NOMO-1 (cell line): ENCODE data around the gene TMEM132A.

ENCODE experiments used
- DNase-seq, 2 experiments: peaks; one replicate each; lab custom pipeline; 2025; ENCODE audit not compliant: unreplicated experiment in 2 of 2; lab: John Stamatoyannopoulos, UW

Gene TMEM132A, protein sequence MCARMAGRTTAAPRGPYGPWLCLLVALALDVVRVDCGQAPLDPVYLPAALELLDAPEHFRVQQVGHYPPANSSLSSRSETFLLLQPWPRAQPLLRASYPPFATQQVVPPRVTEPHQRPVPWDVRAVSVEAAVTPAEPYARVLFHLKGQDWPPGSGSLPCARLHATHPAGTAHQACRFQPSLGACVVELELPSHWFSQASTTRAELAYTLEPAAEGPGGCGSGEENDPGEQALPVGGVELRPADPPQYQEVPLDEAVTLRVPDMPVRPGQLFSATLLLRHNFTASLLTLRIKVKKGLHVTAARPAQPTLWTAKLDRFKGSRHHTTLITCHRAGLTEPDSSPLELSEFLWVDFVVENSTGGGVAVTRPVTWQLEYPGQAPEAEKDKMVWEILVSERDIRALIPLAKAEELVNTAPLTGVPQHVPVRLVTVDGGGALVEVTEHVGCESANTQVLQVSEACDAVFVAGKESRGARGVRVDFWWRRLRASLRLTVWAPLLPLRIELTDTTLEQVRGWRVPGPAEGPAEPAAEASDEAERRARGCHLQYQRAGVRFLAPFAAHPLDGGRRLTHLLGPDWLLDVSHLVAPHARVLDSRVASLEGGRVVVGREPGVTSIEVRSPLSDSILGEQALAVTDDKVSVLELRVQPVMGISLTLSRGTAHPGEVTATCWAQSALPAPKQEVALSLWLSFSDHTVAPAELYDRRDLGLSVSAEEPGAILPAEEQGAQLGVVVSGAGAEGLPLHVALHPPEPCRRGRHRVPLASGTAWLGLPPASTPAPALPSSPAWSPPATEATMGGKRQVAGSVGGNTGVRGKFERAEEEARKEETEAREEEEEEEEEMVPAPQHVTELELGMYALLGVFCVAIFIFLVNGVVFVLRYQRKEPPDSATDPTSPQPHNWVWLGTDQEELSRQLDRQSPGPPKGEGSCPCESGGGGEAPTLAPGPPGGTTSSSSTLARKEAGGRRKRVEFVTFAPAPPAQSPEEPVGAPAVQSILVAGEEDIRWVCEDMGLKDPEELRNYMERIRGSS

DNA sequence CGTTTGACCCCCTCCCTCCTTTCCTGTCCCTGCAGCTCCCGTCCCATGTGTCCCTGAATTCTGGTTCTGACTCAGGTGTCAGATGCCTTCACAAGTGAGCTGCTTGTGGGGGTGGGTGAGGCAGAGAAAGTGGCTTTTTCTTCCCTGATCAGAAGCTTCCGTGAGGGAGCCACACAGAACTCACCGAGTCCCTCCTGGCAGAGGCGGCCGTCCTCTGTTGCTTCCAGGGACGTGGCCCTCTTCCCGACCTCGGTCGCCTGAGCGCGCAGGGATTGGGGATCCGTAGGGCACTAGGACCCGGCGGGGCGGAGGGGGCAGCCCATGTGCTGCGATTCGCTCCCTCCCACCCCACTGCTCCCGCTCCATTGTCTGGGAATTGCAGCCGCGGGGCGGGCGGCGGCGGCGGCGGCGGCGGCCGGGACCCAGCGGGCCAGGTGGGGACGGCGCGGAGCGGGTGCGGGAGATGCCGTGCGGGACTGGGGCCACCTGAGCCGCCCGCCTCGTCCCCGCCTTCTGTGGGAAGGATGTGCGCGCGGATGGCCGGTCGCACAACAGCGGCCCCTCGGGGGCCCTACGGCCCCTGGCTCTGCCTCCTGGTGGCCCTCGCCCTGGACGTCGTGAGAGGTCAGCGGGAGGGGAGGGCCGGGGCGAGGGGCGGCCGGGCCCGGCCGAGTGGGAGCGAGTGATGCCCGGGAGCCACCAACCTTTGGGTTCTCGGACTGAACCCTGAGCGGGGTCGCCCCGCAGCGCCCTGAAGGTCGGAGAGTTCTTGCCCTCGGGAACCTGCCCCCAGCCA lies at the start of gene TMEM132A:
Gene TMEM132A, plus strand, starts transcription at position 351 of the 796 bp plus-strand sequence. Its CDS starts 174 bp downstream, at position 525.
- DNase-seq: no peak

GRCh38 chr11:60875366-60876167 lies 48.7 kb upstream of the TMEM132A start:
- DNase-seq: no peak

DNA sequence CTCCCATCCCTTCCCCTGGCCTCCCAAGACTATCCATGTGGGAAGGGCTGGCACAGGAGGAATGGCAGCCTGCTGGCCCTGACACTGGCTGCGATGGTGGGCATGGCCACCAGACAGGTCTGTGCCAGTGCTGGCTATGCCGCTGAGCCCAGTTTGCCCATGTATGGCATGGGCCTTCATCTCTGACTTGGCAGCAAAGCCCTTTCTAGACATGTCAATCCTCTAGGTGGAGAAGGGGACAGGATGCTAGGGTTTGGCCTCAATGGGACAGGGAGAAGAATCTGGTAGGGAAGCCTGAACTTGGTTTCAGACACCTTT lies 48.1 kb upstream of the TMEM132A start:
- no peak for DNase-seq

- no peak for DNase-seq
Observed at GRCh38 chr11:60878245-60879101, 45.8 kb upstream of the TMEM132A start.

- DNase-seq: no peak
Observed at GRCh38 chr11:60879104-60879503, 45.2 kb upstream of the TMEM132A start.

- no peak for DNase-seq
Observed at GRCh38 chr11:60879971-60880588, 44.2 kb upstream of the TMEM132A start.

DNA sequence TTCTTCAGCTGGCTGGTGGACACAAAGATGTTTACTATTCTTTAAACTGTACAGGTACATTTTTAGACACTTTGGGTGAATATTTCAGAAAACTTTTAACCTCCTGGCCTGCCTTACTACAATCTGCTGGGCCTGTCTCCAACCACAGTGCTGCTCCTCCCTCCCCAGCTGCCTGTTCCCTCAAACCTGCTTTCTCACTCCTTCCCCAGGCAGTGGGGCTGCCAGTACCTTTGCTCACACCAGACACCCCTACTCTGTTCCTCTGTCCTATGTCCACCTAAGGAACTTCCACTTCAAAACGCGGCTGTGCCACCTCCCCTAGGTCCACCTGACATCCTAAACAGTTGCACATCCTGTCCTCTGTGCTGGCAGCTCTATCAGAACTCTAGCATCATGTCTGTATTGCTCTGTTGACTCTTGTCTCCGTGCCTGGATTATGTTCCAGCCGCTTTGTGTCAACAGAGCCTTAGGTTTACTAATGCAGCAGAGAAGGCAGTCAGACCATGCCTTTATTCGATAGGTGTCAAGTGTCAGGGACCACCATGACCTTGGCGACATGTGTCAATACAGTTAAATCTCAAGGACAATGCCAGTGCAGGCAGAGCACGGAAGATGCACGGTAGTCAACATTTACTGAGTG lies 43.5 kb upstream of the TMEM132A start:
- DNase-seq: no peak

DNA sequence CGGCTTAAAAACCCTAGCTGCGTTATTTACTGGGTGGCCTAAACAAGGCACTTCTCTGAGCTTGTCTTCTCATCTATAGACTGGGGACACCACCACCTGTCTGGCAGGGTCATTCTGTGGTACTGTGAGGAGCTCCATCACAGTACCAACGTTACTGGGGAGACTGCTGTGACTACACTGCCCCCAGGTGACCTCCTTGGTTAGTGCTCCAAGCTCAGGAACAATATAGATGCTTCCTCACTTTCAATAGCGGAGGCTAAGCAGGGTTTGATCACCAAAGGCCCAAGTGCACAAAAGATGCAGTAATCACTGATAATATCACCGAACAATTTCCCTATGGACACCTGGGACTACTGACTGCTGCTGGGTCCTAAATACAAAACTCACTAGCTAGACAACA lies 36.7 kb upstream of the TMEM132A start:
- peak in 1 of 2 experiments; percentile 30 for DNase-seq

- no peak for DNase-seq
Observed at GRCh38 chr11:60889869-60890311, 34.4 kb upstream of the TMEM132A start.

- DNase-seq: no peak
Observed at GRCh38 chr11:60890696-60891095, 33.6 kb upstream of the TMEM132A start.

DNA sequence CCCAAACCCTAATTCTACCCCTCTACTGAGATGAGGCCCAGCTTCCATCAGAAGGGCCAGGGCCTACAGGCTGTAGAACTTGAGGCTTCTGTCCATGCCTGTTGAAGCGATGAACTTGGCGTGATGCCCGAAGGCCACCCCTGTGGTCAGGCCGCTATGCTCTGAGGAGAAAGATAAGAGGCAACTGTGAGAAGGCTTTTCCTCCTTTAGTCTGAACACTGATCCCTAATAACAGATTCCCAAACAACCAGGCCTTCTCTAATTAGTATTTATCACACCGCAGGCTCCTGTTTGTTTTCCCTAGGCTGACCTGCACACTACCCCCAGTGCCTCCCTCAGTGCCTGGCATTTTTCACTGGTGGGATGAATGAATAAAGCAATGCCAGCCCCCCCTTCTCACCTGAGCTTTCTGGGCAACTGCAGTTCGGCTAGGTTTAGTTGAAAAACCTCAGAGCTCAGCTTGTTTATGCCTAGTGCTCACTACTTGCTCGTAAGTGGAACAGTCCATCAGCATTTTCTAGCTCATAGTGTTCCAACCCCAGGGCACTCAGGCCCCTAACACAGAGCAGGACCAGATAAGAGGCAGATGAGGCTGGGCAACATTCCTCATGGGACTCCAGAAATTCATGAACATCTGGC lies 33.0 kb upstream of the TMEM132A start:
- DNase-seq: no peak

DNA sequence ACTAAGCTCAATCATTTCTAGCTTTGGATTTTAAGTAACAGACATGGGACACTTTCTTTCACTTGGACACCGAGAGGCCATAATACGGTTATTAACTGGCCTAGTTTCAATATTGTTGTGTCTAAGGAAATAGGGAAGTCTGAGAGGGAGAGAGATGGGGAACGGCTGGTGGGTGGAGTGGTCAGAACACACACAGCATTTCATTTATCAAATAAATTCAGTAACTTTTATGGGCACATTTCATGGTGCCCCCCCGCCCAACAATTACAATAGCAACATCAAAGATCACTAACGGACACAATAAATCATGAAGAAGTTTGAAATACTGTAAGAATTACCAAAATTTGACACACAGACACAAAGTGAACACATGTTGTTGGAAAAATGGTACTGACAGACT lies 28.6 kb upstream of the TMEM132A start:
- DNase-seq: no peak

- no peak for DNase-seq
Observed at GRCh38 chr11:60897496-60897895, 26.8 kb upstream of the TMEM132A start.

DNA sequence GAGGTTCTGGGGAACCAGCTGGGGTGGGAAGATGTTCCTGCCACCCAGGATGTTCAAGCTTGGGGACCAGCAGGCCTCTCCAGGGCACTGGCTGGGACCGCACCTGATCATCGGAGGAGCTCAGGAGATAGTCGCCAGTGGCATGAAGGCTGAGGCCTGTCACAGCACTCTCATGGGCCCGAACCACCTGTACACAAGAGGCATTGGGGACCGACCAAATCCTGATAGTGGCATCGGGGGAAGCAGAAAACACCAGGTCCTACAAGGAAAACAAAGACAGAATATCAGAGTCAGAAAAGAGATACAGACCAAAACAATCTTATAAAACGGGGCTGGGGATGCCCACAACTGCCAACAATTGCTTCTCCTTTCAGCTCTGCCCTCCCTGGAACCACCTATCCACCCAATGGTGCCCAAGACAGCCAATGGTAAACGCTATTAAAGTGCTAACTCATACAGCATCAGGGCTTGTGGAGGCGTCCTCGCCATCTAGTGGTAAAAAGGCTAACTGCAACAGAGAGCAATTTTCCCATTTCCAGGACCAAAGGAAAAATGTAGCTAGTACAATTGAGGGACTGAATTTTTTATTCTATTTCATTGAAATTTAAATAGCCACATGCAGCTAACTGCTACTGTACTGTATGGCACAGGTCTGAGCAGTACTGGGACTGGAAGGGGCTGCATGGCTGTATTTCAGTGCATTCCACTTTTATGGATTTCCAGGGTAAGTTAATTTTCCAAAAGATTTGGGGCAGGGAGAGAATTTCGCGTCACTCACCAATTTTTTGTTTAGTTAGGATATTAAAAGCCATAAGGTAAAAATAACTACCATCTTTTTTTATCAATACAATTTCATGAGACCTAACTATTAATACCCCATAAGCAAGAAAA lies 25.0 kb upstream of the TMEM132A start:
- DNase-seq: peak in 1 of 2 experiments; percentile 30

DNA sequence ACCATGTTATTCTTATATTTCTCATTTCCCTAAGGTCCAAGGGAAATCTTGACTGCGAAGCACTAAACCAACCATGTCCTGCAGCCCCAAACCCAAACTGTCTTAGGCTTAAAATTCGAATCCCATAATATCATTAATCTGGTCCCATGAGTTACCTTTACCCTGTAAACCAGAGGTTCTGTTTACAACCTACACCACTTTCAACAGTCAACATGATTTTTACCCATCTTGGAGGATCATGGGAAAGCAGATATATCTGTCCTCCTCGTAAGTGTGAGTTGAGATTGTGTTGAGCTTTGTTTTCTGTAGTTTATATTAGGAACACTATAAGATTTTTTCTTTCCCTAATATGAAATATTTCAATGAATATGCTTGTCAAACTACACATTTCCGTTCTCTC lies 24.3 kb upstream of the TMEM132A start:
- no peak for DNase-seq

GRCh38 chr11:60900673-60901404 lies 23.4 kb upstream of the TMEM132A start:
- DNase-seq: no peak
